H1 (cell line): ENCODE results near the gene CCL25. TPM values are rescaled to one million over a fixed set of nuclear protein-coding genes. Genes with fewer than 3 reads are reported as not detected.

Experiments
- CTCF ChIA-PET: fragments of 300-600 bp; sonication (Branson Sonifier 250); formaldehyde crosslinking; loops from one replicate; lab custom pipeline; 2021; ENCODE audit not compliant: partially characterized antibody; lab: Charles Lee
- POLR2A ChIA-PET: fragments of 300-600 bp; sonication (Branson Sonifier 250); formaldehyde crosslinking; loops from one replicate; lab custom pipeline; 2021; ENCODE audit warnings: inconsistent platforms; ENCODE audit not compliant: partially characterized antibody; lab: Charles Lee
- DNase-seq, 2 experiments: peaks; one replicate each; pipeline versions ENCODE4 v3.0.0 to v3.0.0-alpha.2; 2010 to 2022; ENCODE audit warnings: low spot score in 2 of 2, low read depth in 1 of 2, mixed read lengths in 1 of 2
- FAIRE-seq: peaks from 2 replicates; lab custom pipeline; 2011; peaks lifted over from hg19 to GRCh38; lab: Jason Lieb, UNC
- H2AFZ ChIP-seq: 2 replicates; pipeline ENCODE4 v1.8.1; 2012; ENCODE audit warnings: low read length, inconsistent platforms
- H2AK5ac ChIP-seq: 2 replicates; pipeline ENCODE4 v1.6.1; 2013; ENCODE audit warnings: low read depth, low read length
- H2BK120ac ChIP-seq: replicated peaks from 2 replicates; pipeline ENCODE3; 2013; ENCODE audit warnings: low read depth, low read length, inconsistent platforms
- H2BK12ac ChIP-seq: 2 replicates; pipeline ENCODE4 v1.6.1; 2013; ENCODE audit warnings: low read depth, low read length
- H2BK15ac ChIP-seq: 2 replicates; pipeline ENCODE4 v1.6.1; 2013; ENCODE audit warnings: low read length
- H2BK20ac ChIP-seq: 2 replicates; pipeline ENCODE4 v1.6.1; 2013; ENCODE audit warnings: low read length
- H2BK5ac ChIP-seq: 2 replicates; pipeline ENCODE4 v1.6.1; 2013; ENCODE audit warnings: low read depth, low read length
- H3K14ac ChIP-seq: 2 replicates; pipeline ENCODE4 v1.6.1; 2013; ENCODE audit warnings: inconsistent platforms; ENCODE audit not compliant: insufficient read length
- H3K18ac ChIP-seq: 2 replicates; pipeline ENCODE4 v1.6.1; 2013; ENCODE audit warnings: low read length; ENCODE audit errors: extremely low read depth
- H3K23ac ChIP-seq: 2 replicates; pipeline ENCODE4 v1.6.1; 2013; ENCODE audit warnings: inconsistent platforms; ENCODE audit not compliant: insufficient read length
- H3K23me2 ChIP-seq: 2 replicates; pipeline ENCODE4 v1.6.1; 2013; ENCODE audit warnings: low read depth, low read length
- H3K27ac ChIP-seq: 2 replicates; pipeline ENCODE4 v1.6.1; 2011; ENCODE audit warnings: low read depth, low read length, inconsistent platforms
- H3K27me3 ChIP-seq, 4 experiments: replicated peaks in 1 of 4; 1 replicate in 1 of 4; 2 replicates in 3 of 4; pipeline versions ENCODE4 v1.6.1 to v1.8.1; 2011 to 2013; ENCODE audit warnings: low read length in 3 of 4, mild to moderate bottlenecking in 3 of 4, inconsistent platforms in 2 of 4, mixed read lengths in 2 of 4, moderate library complexity in 1 of 4; ENCODE audit not compliant: control insufficient read depth in 3 of 4, insufficient read depth in 3 of 4; ENCODE audit errors: extremely low read depth in 1 of 4
- H3K36me3 ChIP-seq, 4 experiments: 2 replicates each; pipeline versions ENCODE4 v1.6.1 to v1.8.1; 2011 to 2013; ENCODE audit warnings: mild to moderate bottlenecking in 4 of 4, low read length in 3 of 4, moderate library complexity in 2 of 4, control low read depth in 1 of 4, inconsistent platforms in 1 of 4; ENCODE audit not compliant: insufficient read depth in 4 of 4, control insufficient read depth in 2 of 4
- H3K4ac ChIP-seq: replicated peaks from 2 replicates; pipeline ENCODE3; 2013; ENCODE audit warnings: low read length, low read depth, mixed read lengths, inconsistent platforms; ENCODE audit not compliant: insufficient read length
- H3K4me1 ChIP-seq, 4 experiments: replicated peaks in 1 of 4; 1 replicate in 1 of 4; 2 replicates in 3 of 4; pipeline versions ENCODE4 v1.6.1 to v1.8.1; 2011 to 2013; ENCODE audit warnings: low read length in 3 of 4, inconsistent platforms in 2 of 4, mixed read lengths in 1 of 4; ENCODE audit not compliant: insufficient read depth in 4 of 4, control insufficient read depth in 3 of 4
- H3K4me2 ChIP-seq, 2 experiments: 2 replicates each; pipeline versions ENCODE4 v1.6.1 to v1.8.1; 2011 to 2013; ENCODE audit warnings: low read depth in 2 of 2, low read length in 2 of 2, control low read depth in 1 of 2, inconsistent platforms in 1 of 2, mild to moderate bottlenecking in 1 of 2; ENCODE audit not compliant: insufficient read depth in 1 of 2
- H3K4me3 ChIP-seq, 4 experiments: fragments of 200-600, 300-600 bp in 1 of 4; sonication (generic), shearing (Covaris generic), sonication (Bioruptor Twin) in 1 of 4; 2 replicates each; pipeline versions ENCODE4 v1.5.1 to v1.8.1; 2011 to 2016; ENCODE audit warnings: low read length in 4 of 4, low read depth in 3 of 4, control low read depth in 2 of 4, inconsistent platforms in 2 of 4, mild to moderate bottlenecking in 2 of 4, mixed read lengths in 1 of 4, moderate library complexity in 1 of 4; ENCODE audit not compliant: insufficient read depth in 2 of 4; ENCODE audit errors: extremely low read depth in 1 of 4
- H3K56ac ChIP-seq: replicated peaks from 2 replicates; pipeline ENCODE3; 2013; ENCODE audit warnings: low read depth, mild to moderate bottlenecking, mixed read lengths, low read length, inconsistent platforms; ENCODE audit not compliant: insufficient read length
- H3K79me1 ChIP-seq: 2 replicates; pipeline ENCODE4 v1.6.1; 2013; ENCODE audit warnings: low read depth, low read length, control low read depth
- H3K79me2 ChIP-seq, 2 experiments: 2 replicates each; pipeline versions ENCODE4 v1.6.1 to v1.8.1; 2012 to 2013; ENCODE audit warnings: low read length in 2 of 2, mild to moderate bottlenecking in 2 of 2, inconsistent platforms in 1 of 2; ENCODE audit not compliant: insufficient read depth in 2 of 2, control insufficient read depth in 1 of 2
- H3K9ac ChIP-seq, 4 experiments: replicated peaks in 1 of 4; 1 replicate in 1 of 4; 2 replicates in 3 of 4; pipeline versions ENCODE4 v1.6.1 to v1.8.1; 2011 to 2013; ENCODE audit warnings: low read depth in 3 of 4, low read length in 3 of 4, control low read depth in 2 of 4, mild to moderate bottlenecking in 2 of 4, moderate library complexity in 2 of 4, inconsistent platforms in 1 of 4; ENCODE audit errors: extremely low read depth in 1 of 4
- H3K9me3 ChIP-seq, 2 experiments: 2 replicates each; pipeline versions ENCODE4 v1.6.1 to v1.8.1; 2012 to 2013; ENCODE audit warnings: mild to moderate bottlenecking in 2 of 2, moderate library complexity in 2 of 2, control low read depth in 1 of 2, inconsistent platforms in 1 of 2, low read depth in 1 of 2, low read length in 1 of 2, mixed read lengths in 1 of 2; ENCODE audit not compliant: insufficient read depth in 2 of 2
- H4K20me1 ChIP-seq, 2 experiments: replicated peaks in 1 of 2; 2 replicates each; pipeline versions ENCODE3 to v1.8.1; 2011 to 2013; ENCODE audit warnings: inconsistent platforms in 2 of 2, low read length in 2 of 2, mild to moderate bottlenecking in 1 of 2; ENCODE audit not compliant: insufficient read depth in 2 of 2, control insufficient read depth in 1 of 2
- H4K5ac ChIP-seq: 2 replicates; pipeline ENCODE4 v1.6.1; 2013; ENCODE audit warnings: low read length, low read depth, mixed read lengths, inconsistent platforms; ENCODE audit not compliant: insufficient read length
- H4K8ac ChIP-seq: 2 replicates; pipeline ENCODE4 v1.8.0; 2013; ENCODE audit warnings: mild to moderate bottlenecking, moderate library complexity, low read length, inconsistent platforms; ENCODE audit not compliant: insufficient read depth; ENCODE audit errors: extremely low read depth
- H4K91ac ChIP-seq: replicated peaks from 2 replicates; pipeline ENCODE3; 2013; ENCODE audit warnings: low read length, mixed read lengths, inconsistent platforms; ENCODE audit not compliant: insufficient read length
- ATF3 ChIP-seq: IDR thresholded peaks from 2 replicates; pipeline ENCODE4 v1.6.1; 2011; ENCODE audit warnings: low read depth, mild to moderate bottlenecking, low read length; ENCODE audit not compliant: insufficient read depth
- CBX5 ChIP-seq: fragments of 300-800, 300-1000 bp; sonication (generic); IDR thresholded peaks from 2 replicates; pipeline ENCODE4 v1.7.1; 2016; ENCODE audit warnings: antibody characterized with exemption, low read length, low read depth
- KDM5A ChIP-seq: fragments of 200-600 bp; IDR thresholded peaks from 2 replicates; pipeline ENCODE4 v1.7.1; 2012; ENCODE audit warnings: mild to moderate bottlenecking, low read length, inconsistent platforms, mixed read lengths
- NRF1 ChIP-seq: IDR thresholded peaks from 2 replicates; pipeline ENCODE4 v1.6.1; 2011; ENCODE audit warnings: mild to moderate bottlenecking, low read depth, low read length, improper control_type of control experiment
- SIRT6 ChIP-seq: IDR thresholded peaks from one replicate; pipeline ENCODE4 v1.7.1; 2012; ENCODE audit warnings: low read length, inconsistent platforms
- WGBS, 2 experiments: shearing (Covaris generic) in 1 of 2; methylation state at CpG; one replicate each; pipeline versions ENCODE4 v1.1.6 to v1.1.7; 2013 to 2015; ENCODE audit warnings: low lambda C conversion rate in 2 of 2, mixed read lengths in 2 of 2, inconsistent platforms in 1 of 2, low coverage in 1 of 2, missing lambda C conversion rate in 1 of 2; ENCODE audit not compliant: insufficient replicate concordance in 2 of 2, insufficient coverage in 1 of 2, insufficient read length in 1 of 2; ENCODE audit errors: extremely low coverage in 1 of 2, missing lambda C conversion rate in 1 of 2; 5-methylcytosine and 5-hydroxymethylcytosine counted together
- polyA plus RNA-seq, 7 experiments: library from polyadenylated mRNA; depleted of rRNA in 3 of 7; stranded (reverse) in 5 of 7; unstranded in 2 of 7; fragments of >200 nt in 5 of 7; fragments of 200-250 nt in 2 of 7; gene quantifications; 1 replicate in 5 of 7; 2 replicates in 1 of 7; 4 replicates in 1 of 7; pipeline versions ENCODE4 v1.2.1 to v1.2.3, GENCODE V29; 2011 to 2013; ENCODE audit warnings: missing spikeins in 2 of 7, mixed read lengths in 2 of 7
- total RNA-seq: library from RNA; stranded (reverse); fragmentation: NEBNext Ultra II Directional; extraction: Animal tissue kit (Norgen Biotek cat#: 25700); gene quantifications from 2 replicates; pipeline ENCODE4 v1.2.1, GENCODE V29; 2021

CCL25 gene
- total and polyA plus RNA-seq, 2 of the 8 experiments (the other 6 are each of a cell fraction or from before 2014, with no cell fraction given) = 0.59 TPM; not detected in 1

- Histone ChIP-seq H2AK5ac (no peak overlapping the region), H3K27ac (no peak overlapping the region), H4K8ac (no peak overlapping the region), H4K91ac (no peak overlapping the region), H3K23me2 (peaks cover 15% of the 10 kb centered on the region; the same call in 1 of the 2 replicates), H3K79me2 (no peaks in the 10 kb centered on the region), H3K56ac (no peak overlapping the region), H3K4ac (no peak overlapping the region), H2BK12ac (no peak overlapping the region), H3K27me3 (no peaks in the 10 kb centered on the region), H3K9me3 (no peaks in the 10 kb centered on the region), H3K4me3 (no peak overlapping the region), H4K5ac (no peak overlapping the region), H3K18ac (no peak overlapping the region), H3K4me2 (no peak overlapping the region), H3K9ac (no peak overlapping the region), H3K14ac (no peak overlapping the region), H3K79me1 (no peaks in the 10 kb centered on the region), H2BK15ac (no peak overlapping the region), H3K23ac (no peak overlapping the region), H3K4me1 (no peaks in the 10 kb centered on the region), H2BK120ac (no peak overlapping the region), H2BK5ac (no peak overlapping the region; the same call in 1 of the 2 replicates), H3K36me3 (peaks cover 5 to 66% (median 44%) of the 10 kb centered on the region in 4 experiments; a peak in 6 of 8 replicates), H4K20me1 (peaks cover 0 to 4% of the 10 kb centered on the region in 2 experiments), H2BK20ac (no peak overlapping the region), H2AFZ (no peak overlapping the region)
- CTCF ChIA-PET = no interaction called here
- no peak for TF ChIP-seq CBX5
- TF ChIP-seq KDM5A = no peak
- no peak for TF ChIP-seq ATF3
- no peak for TF ChIP-seq SIRT6
- TF ChIP-seq NRF1 = no peak
- POLR2A ChIA-PET = interaction anchor here (0.8 to 1.3 kb wide), 2 partner anchors 10 to 13 kb away, joined by 3 read pairs; no protein-coding TSS in a partner anchor
- DNase-seq (no peak), FAIRE-seq (no peak)
- WGBS, 2 experiments = 96% methylated on average over 18 of the region's 19 CpGs; no CpG with 5 or more reads in 1 of the 2 experiments
These were observed 56.2 kb downstream of the CCL25 start for GRCh38 chr19:8108560-8109445.
